B cell (primary cell): Measurements from ENCODE around the gene CABP2. TPM values are rescaled to one million over a fixed set of nuclear protein-coding genes. Genes with fewer than 3 reads are reported as not detected.
A peak's percentile ranks its signal among the peaks of the same experiment; 100 is the strongest.

Source experiments
- ATAC-seq: fragments of 200-7000 bp; cut with Tn5 transposase; one replicate; pipeline ENCODE4 v1.10.0; 2021; ENCODE audit warnings: low read depth, mild to moderate bottlenecking, moderate number of reproducible peaks, moderate library complexity
- CTCF ChIA-PET: fragments of 350-600 bp; sonication (Branson Sonifier 250); formaldehyde crosslinking; loops from one replicate; lab custom pipeline; 2021; ENCODE audit warnings: antibody characterized with exemption, inconsistent platforms; lab: Charles Lee
- POLR2A ChIA-PET: fragments of 350-600 bp; sonication (Branson Sonifier 250); formaldehyde crosslinking; loops from one replicate; lab custom pipeline; 2021; ENCODE audit warnings: antibody characterized with exemption; lab: Charles Lee
- DNase-seq: peaks from one replicate; pipeline ENCODE4 v3.0.0; 2013
- H2AFZ ChIP-seq: 2 replicates; pipeline ENCODE4 v1.6.1; 2012; ENCODE audit warnings: mild to moderate bottlenecking, low read depth, low read length; ENCODE audit not compliant: insufficient read depth, poor library complexity, severe bottlenecking
- H3K27ac ChIP-seq, 2 donors: 1 replicate in 1 of 2; 2 replicates in 1 of 2; pipeline ENCODE4 v1.5.1; 2012 to 2013; ENCODE audit warnings: low read length in 2 of 2, mild to moderate bottlenecking in 2 of 2, moderate library complexity in 1 of 2
- H3K27me3 ChIP-seq, 4 experiments: fragments of 200-600 bp in 1 of 4; sonication (generic) in 1 of 4; replicated peaks in 1 of 4; 1 replicate in 2 of 4; 2 replicates in 2 of 4; pipeline versions ENCODE4 v1.6.1 to v1.7.0; 2013 to 2016; ENCODE audit warnings: low read length in 3 of 4, mild to moderate bottlenecking in 2 of 4, mixed read lengths in 1 of 4, moderate library complexity in 1 of 4; ENCODE audit not compliant: insufficient read depth in 4 of 4, control insufficient read depth in 3 of 4; ENCODE audit errors: control extremely low read depth in 1 of 4
- H3K36me3 ChIP-seq, 2 experiments: replicated peaks in 1 of 2; 1 replicate in 1 of 2; 2 replicates in 1 of 2; pipeline versions ENCODE4 v1.6.1 to v1.7.1; 2013; ENCODE audit warnings: low read length in 1 of 2; ENCODE audit not compliant: insufficient read depth in 2 of 2, control insufficient read depth in 1 of 2; ENCODE audit errors: control extremely low read depth in 1 of 2, extremely low read depth in 1 of 2
- H3K4me1 ChIP-seq, 2 donors: fragments of 200-600 bp in 1 of 2; sonication (generic) in 1 of 2; 1 replicate in 1 of 2; 2 replicates in 1 of 2; pipeline versions ENCODE4 v1.5.1 to v1.6.1; 2013 to 2017; ENCODE audit warnings: low read length in 2 of 2; ENCODE audit not compliant: control insufficient read depth in 2 of 2, insufficient read depth in 2 of 2
- H3K4me2 ChIP-seq: replicated peaks from 2 replicates; pipeline ENCODE3; 2012; ENCODE audit warnings: mild to moderate bottlenecking, low read depth, low read length; ENCODE audit not compliant: poor library complexity, severe bottlenecking
- H3K4me3 ChIP-seq, 5 experiments: fragments of 200-600 bp in 1 of 5; sonication (generic) in 1 of 5; 1 replicate in 3 of 5; 2 replicates in 2 of 5; pipeline versions ENCODE4 v1.5.1 to v1.7.0; 2011 to 2016; ENCODE audit warnings: low read length in 4 of 5, mild to moderate bottlenecking in 4 of 5, low read depth in 2 of 5, control low read depth in 1 of 5, moderate library complexity in 1 of 5; ENCODE audit not compliant: insufficient read depth in 1 of 5; ENCODE audit errors: control extremely low read depth in 1 of 5, extremely low read depth in 1 of 5
- H3K79me2 ChIP-seq: fragments of 200-600 bp; sonication (generic); one replicate; pipeline ENCODE4 v1.6.0; 2016; ENCODE audit warnings: low read length; ENCODE audit not compliant: control insufficient read depth, insufficient read depth
- H3K9ac ChIP-seq: fragments of 200-600 bp; sonication (generic); 2 replicates; pipeline ENCODE4 v1.6.1; 2017; ENCODE audit warnings: mild to moderate bottlenecking, low read length, moderate library complexity
- H3K9me3 ChIP-seq, 3 donors: one replicate each; pipeline versions ENCODE4 v1.6.1 to v1.7.1; 2013; ENCODE audit warnings: low read length in 2 of 3; ENCODE audit not compliant: control insufficient read depth in 2 of 3, insufficient read depth in 1 of 3; ENCODE audit errors: control extremely low read depth in 1 of 3
- H4K20me1 ChIP-seq: 2 replicates; pipeline ENCODE4 v1.6.0; 2012; ENCODE audit warnings: mild to moderate bottlenecking, low read length; ENCODE audit not compliant: insufficient read depth, control insufficient read depth, poor library complexity, severe bottlenecking
- H3K27ac Mint-ChIP-seq: one replicate; pipeline ENCODE4 v1.8.0; 2021; ENCODE audit warnings: mixed read lengths
- H3K27me3 Mint-ChIP-seq: one replicate; pipeline ENCODE4 v1.8.0; 2021; ENCODE audit warnings: mixed read lengths
- H3K4me1 Mint-ChIP-seq: one replicate; pipeline ENCODE4 v1.8.0; 2021; ENCODE audit warnings: mixed read lengths
- H3K4me3 Mint-ChIP-seq: one replicate; pipeline ENCODE4 v1.8.0; 2021; ENCODE audit warnings: mixed read lengths
- H3K9me3 Mint-ChIP-seq: one replicate; pipeline ENCODE4 v1.8.0; 2022; ENCODE audit warnings: mixed read lengths; ENCODE audit not compliant: insufficient read depth
- EZH2 ChIP-seq: IDR thresholded peaks from 2 replicates; pipeline ENCODE4 v1.6.1; 2012; ENCODE audit warnings: borderline replicate concordance, low read depth, mild to moderate bottlenecking, moderate library complexity, low read length; ENCODE audit not compliant: insufficient read depth, poor library complexity, severe bottlenecking
- WGBS: methylation state at CpG from one replicate; pipeline ENCODE4 v1.1.5; 2013; ENCODE audit warnings: missing lambda C conversion rate; ENCODE audit not compliant: insufficient coverage; 5-methylcytosine and 5-hydroxymethylcytosine counted together
- intact Hi-C: fragments of 100-400 bp; cut with micrococcal nuclease; formaldehyde crosslinking; loops from one replicate; pipeline ENCODE4 v1.10.0; 2022
- polyA plus RNA-seq: library from polyadenylated mRNA; depleted of rRNA; stranded (reverse); fragments of >200 nt; gene quantifications from 2 replicates; pipeline ENCODE4 v1.2.3, GENCODE V29; 2012
- total RNA-seq, 2 donors: library from RNA; stranded (reverse); fragments of 120-200 nt in 1 of 2; gene quantifications; 1 replicate in 1 of 2; 2 replicates in 1 of 2; pipeline versions ENCODE4 v1.2.3 to v1.2.4, GENCODE V29; 2013 to 2022
- TF ChIP-seq, protein P1 (sequence below): fragments of 200-600 bp; IDR thresholded peaks from one replicate; pipeline ENCODE4 v1.8.0; 2022; ENCODE audit warnings: antibody characterized with exemption, mild to moderate bottlenecking

The CABP2 gene
- total and polyA plus RNA-seq, 2 donors (not counting 1 experiment from before 2014, with no cell fraction given): not detected

GRCh38 chr11:67561971-67562619 lies 38.8 kb upstream of the CABP2 start:
- Histone ChIP-seq H3K4me3 (no peak overlapping the region), H3K4me2 (peak overlapping the region; percentile 31), H3K27ac (no peak overlapping the region), H3K9me3 (no peaks in the 10 kb centered on the region), H3K27me3 (peaks cover 0 to 7% (median 0%) of the 10 kb centered on the region in 4 experiments), H2AFZ (no peak overlapping the region), H3K9ac (no peak overlapping the region), H3K4me1 (peaks cover 11 to 26% of the 10 kb centered on the region in 2 donors), H4K20me1 (no peaks in the 10 kb centered on the region), H3K79me2 (no peaks in the 10 kb centered on the region), H3K36me3 (no peaks in the 10 kb centered on the region)
- intact Hi-C loops: no loop called here
- H3K27me3 Mint-ChIP-seq: peaks cover 6% of the 10 kb centered on the region
- no peak for TF ChIP-seq EZH2
- TF ChIP-seq, protein P1, sequence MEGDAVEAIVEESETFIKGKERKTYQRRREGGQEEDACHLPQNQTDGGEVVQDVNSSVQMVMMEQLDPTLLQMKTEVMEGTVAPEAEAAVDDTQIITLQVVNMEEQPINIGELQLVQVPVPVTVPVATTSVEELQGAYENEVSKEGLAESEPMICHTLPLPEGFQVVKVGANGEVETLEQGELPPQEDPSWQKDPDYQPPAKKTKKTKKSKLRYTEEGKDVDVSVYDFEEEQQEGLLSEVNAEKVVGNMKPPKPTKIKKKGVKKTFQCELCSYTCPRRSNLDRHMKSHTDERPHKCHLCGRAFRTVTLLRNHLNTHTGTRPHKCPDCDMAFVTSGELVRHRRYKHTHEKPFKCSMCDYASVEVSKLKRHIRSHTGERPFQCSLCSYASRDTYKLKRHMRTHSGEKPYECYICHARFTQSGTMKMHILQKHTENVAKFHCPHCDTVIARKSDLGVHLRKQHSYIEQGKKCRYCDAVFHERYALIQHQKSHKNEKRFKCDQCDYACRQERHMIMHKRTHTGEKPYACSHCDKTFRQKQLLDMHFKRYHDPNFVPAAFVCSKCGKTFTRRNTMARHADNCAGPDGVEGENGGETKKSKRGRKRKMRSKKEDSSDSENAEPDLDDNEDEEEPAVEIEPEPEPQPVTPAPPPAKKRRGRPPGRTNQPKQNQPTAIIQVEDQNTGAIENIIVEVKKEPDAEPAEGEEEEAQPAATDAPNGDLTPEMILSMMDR: no peak
- H3K4me3 Mint-ChIP-seq: peak overlapping the region; percentile 38
- peaks cover 22% of the 10 kb centered on the region for H3K4me1 Mint-ChIP-seq
- DNase-seq (no peak), ATAC-seq (peak; percentile 36)
- CTCF ChIA-PET: interaction anchor here (0.5 to 5.3 kb wide), 4 partner anchors 11 to 206 kb away, joined by 3 to 20 read pairs (median 4); partner anchors contain the start of gene PPP1CA
- POLR2A ChIA-PET: interaction anchor here (0.9 kb wide), 1 partner anchor 22 kb away, joined by 5 read pairs; the partner anchor contains the start of gene GSTP1
- H3K27ac Mint-ChIP-seq: no peak overlapping the region
- no peaks in the 10 kb centered on the region for H3K9me3 Mint-ChIP-seq
- WGBS: 38% methylated on average over 4 of the region's 10 CpGs
